ENCODE data around the gene SECISBP2.

Gene SECISBP2

GRCh38 chr9:89329917-89330316 lies 11.6 kb downstream of the SECISBP2 start:
- H3K9me3 ChIP-seq (ENCODE audit: control insufficient read depth, insufficient read depth, low read depth, low read length): no peaks in the 10 kb centered on the region
- no peaks in the 10 kb centered on the region for H3K4me1 ChIP-seq (ENCODE audit: control insufficient read depth, insufficient read depth, low read length)
- no peak overlapping the region for H3K4me3 ChIP-seq (ENCODE audit: low read depth, low read length)
- H3K27ac ChIP-seq (ENCODE audit: extremely low read depth, low read depth, low read length): no peak overlapping the region
- ChIA-PET POLR2A (no interaction called here), CTCF (no interaction called here)
- peaks cover 12 to 84% of the 10 kb centered on the region in 2 experiments for H3K36me3 ChIP-seq (ENCODE audit: control insufficient read depth in 2 of 2, insufficient read depth in 1 of 2, low read length in 2 of 2)
- TF ChIP-seq ZNF10 (tag by site-specific recombination; IDR thresholded peaks at IDR 0.05) (no peak), GLI4 (tag by site-specific recombination; IDR thresholded peaks at IDR 0.05) (no peak), ZNF544 (tag by site-specific recombination; IDR thresholded peaks at IDR 0.05) (no peak), REST (tag by site-specific recombination; IDR thresholded peaks at IDR 0.05) (peak; percentile 73), ZNF214 (tag by site-specific recombination; IDR thresholded peaks at IDR 0.05; ENCODE audit: borderline replicate concordance) (no peak)

- H3K9me3 ChIP-seq (ENCODE audit: control insufficient read depth, insufficient read depth, low read depth, low read length): no peaks in the 10 kb centered on the region
- no peak overlapping the region for H3K27ac ChIP-seq (ENCODE audit: extremely low read depth, low read depth, low read length)
- H3K4me1 ChIP-seq (ENCODE audit: control insufficient read depth, insufficient read depth, low read length): no peaks in the 10 kb centered on the region
- no peak overlapping the region for H3K4me3 ChIP-seq (ENCODE audit: low read depth, low read length)
- TF ChIP-seq ZNF623 (tag by site-specific recombination; IDR thresholded peaks at IDR 0.05) (no peak), ZNF639 (tag by site-specific recombination; IDR thresholded peaks at IDR 0.05) (no peak), ZNF501 (tag by site-specific recombination; IDR thresholded peaks at IDR 0.05) (no peak)
- peaks cover 18 to 86% of the 10 kb centered on the region in 2 experiments for H3K36me3 ChIP-seq (ENCODE audit: control insufficient read depth in 2 of 2, insufficient read depth in 1 of 2, low read length in 2 of 2)
- ChIA-PET CTCF (no interaction called here), POLR2A (no interaction called here)
Observed at GRCh38 chr9:89330513-89330912, 12.2 kb downstream of the SECISBP2 start.

GRCh38 chr9:89339807-89340206 lies 21.5 kb downstream of the SECISBP2 start:
- TF ChIP-seq ZNF311 (tag by site-specific recombination; IDR thresholded peaks at IDR 0.05; ENCODE audit: borderline replicate concordance): no peak
- TF ChIP-seq ZNF138 (tag by site-specific recombination; IDR thresholded peaks at IDR 0.05; ENCODE audit: borderline replicate concordance): no peak
- TF ChIP-seq FEZF1 (tag by site-specific recombination; IDR thresholded peaks at IDR 0.05): no peak
- TF ChIP-seq ZNF274 (IDR thresholded peaks at IDR 0.05; ENCODE audit: low read length): no peak
- no peak for TF ChIP-seq ZNF274 (tag by site-specific recombination; IDR thresholded peaks at IDR 0.05; ENCODE audit: borderline replicate concordance)
- TF ChIP-seq ZNF324 (tag by site-specific recombination; IDR thresholded peaks at IDR 0.05): no peak
- ChIA-PET CTCF (no interaction called here), POLR2A (no interaction called here)
- Histone ChIP-seq H3K4me1 (ENCODE audit: control insufficient read depth, insufficient read depth, low read length) (no peaks in the 10 kb centered on the region), H3K9me3 (ENCODE audit: control insufficient read depth, insufficient read depth, low read depth, low read length) (no peaks in the 10 kb centered on the region), H3K4me3 (ENCODE audit: low read depth, low read length) (no peak overlapping the region), H3K27ac (ENCODE audit: extremely low read depth, low read depth, low read length) (no peak overlapping the region), H3K36me3 (ENCODE audit: control insufficient read depth in 2 of 2, insufficient read depth in 1 of 2, low read length in 2 of 2) (peaks cover 17 to 88% of the 10 kb centered on the region in 2 experiments)

- ChIA-PET POLR2A (no interaction called here), CTCF (no interaction called here)
- peaks cover 12 to 90% of the 10 kb centered on the region in 2 experiments for H3K36me3 ChIP-seq (ENCODE audit: control insufficient read depth in 2 of 2, insufficient read depth in 1 of 2, low read length in 2 of 2)
- TF ChIP-seq ZNF174 (tag by site-specific recombination; IDR thresholded peaks at IDR 0.05) (no peak), PRDM4 (tag by site-specific recombination; IDR thresholded peaks at IDR 0.05) (no peak), ZNF394 (tag by site-specific recombination; IDR thresholded peaks at IDR 0.05; ENCODE audit: borderline replicate concordance) (no peak)
- H3K4me3 ChIP-seq (ENCODE audit: low read depth, low read length): no peak overlapping the region
- no peak overlapping the region for H3K27ac ChIP-seq (ENCODE audit: extremely low read depth, low read depth, low read length)
- H3K9me3 ChIP-seq (ENCODE audit: control insufficient read depth, insufficient read depth, low read depth, low read length): no peaks in the 10 kb centered on the region
- H3K4me1 ChIP-seq (ENCODE audit: control insufficient read depth, insufficient read depth, low read length): no peaks in the 10 kb centered on the region
Observed at GRCh38 chr9:89340332-89340731, 22.0 kb downstream of the SECISBP2 start.
